T follicular helper cell (primary cell): ENCODE data around the gene TIGD1.

Source experiments
- DNase-seq: peaks from one replicate; pipeline ENCODE4 v3.0.0-alpha.2; 2020; ENCODE audit warnings: low read depth

Gene TIGD1

DNA sequence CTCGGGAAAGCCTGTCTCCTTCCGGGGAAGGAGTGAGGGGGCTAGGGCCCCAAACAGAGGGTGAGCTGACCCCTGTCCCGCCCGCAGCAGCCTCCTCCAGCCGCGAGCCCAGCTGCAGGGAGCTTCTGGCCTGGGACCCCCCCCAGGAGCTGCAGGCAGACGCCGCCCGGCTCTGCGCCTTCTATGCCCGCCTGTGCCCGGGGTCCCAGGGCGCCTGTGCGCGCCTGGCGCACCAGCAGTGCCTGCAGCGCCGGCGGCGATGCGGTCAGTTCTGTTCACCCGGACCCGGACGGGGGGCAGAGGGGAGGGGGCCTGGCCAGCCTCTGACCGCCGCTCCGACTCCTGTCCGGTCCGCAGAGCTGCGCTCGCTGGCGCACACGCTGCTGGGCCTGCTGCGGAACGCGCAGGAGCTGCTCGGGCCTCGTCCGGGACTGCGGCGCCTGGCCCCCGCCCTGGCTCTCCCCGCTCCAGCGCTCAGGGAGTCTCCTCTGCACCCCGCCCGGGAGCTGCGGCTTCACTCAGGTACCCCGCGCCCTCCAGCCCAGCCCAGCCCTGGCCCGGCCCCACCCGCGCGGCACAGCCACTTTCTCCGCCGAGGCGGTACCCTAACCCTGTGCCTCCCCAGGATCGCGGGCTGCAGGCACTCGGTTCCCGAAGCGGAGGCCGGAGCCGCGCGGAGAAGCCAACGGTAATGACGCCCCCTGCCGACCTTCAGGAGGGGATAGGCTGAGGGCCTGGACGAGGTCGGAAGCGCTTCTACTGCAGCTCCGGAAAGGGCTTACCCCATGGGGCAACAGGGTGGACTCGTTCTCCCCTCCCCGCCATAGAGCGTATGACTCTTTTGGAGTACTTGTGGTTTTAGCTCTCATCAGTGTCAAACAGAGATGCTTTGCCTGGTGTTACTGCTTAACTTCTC, 26.4 kb downstream of the TIGD1 start:
- DNase-seq: no peak

GRCh38 chr2:232523402-232523681, 27.0 kb downstream of the TIGD1 start:
- DNase-seq: no peak

DNA sequence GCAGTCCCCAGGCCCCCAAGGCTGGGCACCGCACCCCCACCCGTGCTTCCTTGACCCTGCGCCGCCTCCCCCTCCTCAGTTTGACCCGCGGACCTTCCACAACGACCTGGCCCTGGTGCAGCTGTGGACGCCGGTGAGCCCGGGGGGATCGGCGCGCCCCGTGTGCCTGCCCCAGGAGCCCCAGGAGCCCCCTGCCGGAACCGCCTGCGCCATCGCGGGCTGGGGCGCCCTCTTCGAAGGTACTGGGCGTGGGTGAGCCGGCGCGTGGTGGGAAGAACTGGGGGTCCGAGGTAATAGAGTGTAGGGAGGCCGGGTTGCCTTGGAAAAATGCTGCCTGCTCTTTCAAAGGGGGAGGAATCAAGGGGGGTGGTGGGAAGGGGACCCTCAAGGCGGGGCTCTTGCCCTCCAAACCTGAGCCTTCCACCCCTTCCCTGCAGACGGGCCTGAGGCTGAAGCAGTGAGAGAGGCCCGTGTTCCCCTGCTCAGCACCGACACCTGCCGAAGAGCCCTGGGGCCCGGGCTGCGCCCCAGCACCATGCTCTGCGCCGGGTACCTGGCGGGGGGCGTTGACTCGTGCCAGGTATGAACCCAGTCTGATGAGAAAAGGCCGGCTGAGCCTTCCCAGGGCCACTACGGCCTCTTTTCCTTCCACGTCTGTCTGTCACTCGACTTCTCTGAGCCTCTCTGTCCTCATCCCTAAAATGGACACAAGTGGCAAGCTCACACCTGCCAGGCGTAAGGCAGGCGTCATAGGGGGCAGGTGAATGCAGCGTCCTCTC, 27.5 kb downstream of the TIGD1 start:
- DNase-seq: no peak

DNA sequence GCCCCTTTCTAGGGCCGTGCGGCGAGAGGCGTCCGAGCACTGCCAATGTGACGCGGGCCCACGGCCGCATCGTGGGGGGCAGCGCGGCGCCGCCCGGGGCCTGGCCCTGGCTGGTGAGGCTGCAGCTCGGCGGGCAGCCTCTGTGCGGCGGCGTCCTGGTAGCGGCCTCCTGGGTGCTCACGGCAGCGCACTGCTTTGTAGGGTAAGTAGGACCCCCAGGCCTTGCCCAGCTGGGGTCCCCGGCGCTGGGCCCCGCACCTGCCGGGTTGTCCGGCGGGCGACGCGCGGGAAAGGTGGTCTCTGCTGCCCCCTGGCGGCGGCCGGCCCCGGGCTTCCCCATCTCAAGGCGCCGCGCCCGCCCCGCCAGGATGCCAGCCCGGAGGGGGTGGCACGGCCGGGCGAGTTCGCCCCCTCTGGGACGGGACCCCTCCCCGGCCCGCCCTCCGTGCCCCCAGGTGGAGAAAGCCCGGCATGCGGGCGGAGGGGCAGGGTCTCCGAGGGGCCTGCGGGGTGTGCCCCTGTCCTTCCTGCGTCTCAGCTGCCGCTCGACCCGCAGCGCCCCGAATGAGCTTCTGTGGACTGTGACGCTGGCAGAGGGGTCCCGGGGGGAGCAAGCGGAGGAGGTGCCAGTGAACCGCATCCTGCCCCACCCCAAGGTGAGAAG, 28.3 kb downstream of the TIGD1 start:
- peak; percentile 47 for DNase-seq

DNA sequence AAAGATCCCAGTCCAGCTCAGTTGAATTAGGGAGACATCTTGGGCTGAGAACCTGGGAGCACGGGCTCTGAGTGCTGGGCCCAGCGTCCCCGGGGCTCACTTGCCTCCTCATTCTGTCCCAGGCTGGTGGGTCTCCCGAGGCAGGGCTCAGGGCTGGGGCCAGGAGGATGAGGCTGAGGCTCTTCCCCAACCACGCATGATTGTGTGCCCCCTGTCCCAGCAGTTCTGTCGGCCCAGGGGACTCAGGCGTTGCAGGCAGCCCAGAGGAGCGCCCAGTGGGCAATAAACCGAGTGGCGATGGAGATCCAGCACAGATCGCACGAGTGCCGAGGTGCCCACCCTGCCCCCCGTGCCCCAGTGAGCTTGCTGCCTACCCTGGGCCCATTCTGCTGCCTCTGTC, 29.3 kb downstream of the TIGD1 start:
- no peak for DNase-seq

DNA sequence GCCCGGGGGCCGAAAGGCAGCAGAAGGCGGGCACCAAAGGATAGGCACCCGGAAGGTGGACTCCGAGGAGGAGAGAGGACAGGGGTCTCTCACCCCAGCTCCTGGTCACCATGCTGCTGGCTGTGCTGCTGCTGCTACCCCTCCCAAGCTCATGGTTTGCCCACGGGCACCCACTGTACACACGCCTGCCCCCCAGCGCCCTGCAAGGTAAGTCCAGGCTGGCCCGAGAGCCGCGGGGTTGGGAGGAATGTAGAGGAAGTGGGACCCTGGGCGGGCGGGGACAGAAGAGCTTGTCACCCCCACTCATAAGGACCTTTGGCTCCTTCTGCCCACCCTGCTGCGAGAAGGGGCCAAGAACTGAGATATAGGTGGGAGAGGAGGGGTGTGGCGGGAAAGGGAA, 29.9 kb downstream of the TIGD1 start:
- no peak for DNase-seq

DNA sequence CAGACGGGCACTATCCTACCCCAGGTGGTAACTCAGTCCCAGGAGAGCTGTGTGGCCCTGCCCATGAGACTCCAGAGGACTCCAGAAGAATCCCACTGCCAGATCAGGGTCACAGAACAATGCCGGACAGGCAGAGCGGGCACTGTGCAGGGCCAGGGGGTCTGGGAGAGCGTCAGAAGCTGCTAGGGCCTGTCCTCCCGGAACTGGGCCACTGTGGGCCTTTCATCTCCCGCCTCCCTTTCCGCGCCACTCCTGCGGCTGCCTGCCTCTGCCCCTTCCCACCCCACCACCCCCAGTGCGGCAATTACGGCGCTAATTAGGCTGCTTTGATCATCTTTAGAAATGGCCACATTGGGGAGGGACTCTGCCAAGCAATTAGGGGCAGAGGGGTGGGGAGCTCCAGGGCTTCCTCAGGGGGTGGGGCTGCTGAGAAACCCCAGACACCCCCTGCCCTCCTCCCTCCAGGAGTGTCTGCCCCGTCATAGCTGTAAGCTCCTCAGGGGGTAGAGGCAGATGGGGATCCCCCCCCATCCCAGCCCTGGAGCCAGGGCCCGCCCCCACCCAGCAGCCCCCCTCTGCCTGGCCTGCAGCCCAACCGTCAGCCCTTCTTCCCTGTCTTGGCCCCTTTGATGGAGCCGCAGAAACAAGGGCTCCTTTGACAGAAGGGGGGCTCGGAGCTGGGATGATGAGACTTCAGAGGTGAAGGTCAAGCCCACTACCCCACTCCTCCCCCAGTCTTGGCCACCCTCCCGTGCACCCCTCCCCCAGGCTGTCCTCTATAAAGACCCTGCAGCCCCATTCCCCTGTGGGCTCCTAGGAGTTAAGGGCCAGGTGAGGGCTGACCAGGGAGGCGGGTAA, 30.5 kb downstream of the TIGD1 start, which contains the start of gene PRSS56:
PRSS56 (plus strand) TSS at position 808 of the 858 bp plus-strand sequence. CDS start 211 bp downstream, outside the sequence.
- DNase-seq: no peak

GRCh38 chr2:232518844-232519243, 31.5 kb downstream of the TIGD1 start:
- no peak for DNase-seq

GRCh38 chr2:232516551-232516950, 33.8 kb downstream of the TIGD1 start:
- DNase-seq: no peak

DNA sequence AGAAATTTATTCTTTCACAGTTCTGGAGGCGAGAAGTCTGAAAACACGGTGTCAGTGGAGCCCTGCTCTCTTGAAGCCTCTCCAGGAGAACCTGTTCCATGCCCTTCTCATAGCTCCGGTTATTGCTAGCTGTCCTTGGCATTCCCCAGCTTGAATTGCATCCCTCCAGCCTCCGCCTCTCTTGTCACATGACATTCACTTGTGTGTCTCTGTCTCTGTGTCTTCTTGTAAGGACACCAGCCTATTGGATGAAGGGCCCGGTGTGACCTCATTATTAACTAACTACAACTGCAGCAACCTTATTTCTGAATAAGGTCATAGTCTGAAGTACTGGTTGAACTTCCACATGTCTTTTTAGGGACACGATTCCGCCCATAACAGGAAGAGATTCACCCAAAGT, 34.7 kb downstream of the TIGD1 start:
- no peak for DNase-seq

DNA sequence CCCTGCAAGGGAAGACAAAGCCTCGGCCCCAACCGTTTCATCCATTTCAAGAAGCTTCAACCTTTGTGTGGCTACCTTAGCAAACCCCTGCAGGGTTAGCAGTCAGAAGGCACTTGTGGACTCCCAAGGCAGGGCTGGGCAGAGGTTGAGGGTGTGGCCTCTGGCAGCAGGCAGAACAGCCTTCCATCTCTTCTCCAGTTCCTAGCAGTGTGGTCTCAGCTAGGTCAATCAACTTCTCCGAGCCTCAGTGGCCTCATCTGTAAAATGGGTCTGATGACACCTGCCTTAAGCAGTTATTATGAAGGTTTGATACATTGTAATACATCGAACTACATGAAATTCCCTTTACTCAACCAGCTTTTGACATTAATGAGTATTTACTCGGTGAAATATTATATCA, 37.0 kb downstream of the TIGD1 start:
- DNase-seq: no peak

- no peak for DNase-seq
Observed at GRCh38 chr2:232512602-232513001, 37.8 kb downstream of the TIGD1 start.

DNA sequence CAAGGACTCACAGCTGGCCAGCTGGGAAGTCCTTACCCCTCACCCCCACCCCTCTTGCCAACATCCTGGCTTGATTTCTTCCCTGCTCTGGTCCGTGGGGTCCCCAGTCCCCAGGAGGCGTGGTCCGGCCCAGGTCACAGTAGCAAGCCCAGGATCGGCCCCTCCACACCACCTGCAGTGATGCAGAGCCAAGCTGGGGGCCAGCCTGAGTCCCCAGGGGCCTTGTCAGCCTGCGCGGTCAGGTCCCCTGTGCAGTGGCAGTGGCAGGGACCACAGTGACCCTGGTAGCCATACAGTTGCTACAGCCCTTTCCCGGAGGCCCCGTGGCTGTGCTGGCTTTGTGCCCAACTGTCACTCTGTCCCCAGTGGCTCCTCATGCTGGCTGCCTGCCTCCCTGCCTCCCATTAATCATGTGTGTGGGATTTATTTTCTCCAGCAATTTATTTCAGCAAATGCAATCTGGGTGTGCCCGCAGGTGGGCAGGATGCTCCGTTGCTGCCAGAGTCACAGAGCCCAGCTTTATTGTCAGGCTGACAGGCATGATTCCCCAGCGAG, 38.9 kb downstream of the TIGD1 start:
- no peak for DNase-seq

DNA sequence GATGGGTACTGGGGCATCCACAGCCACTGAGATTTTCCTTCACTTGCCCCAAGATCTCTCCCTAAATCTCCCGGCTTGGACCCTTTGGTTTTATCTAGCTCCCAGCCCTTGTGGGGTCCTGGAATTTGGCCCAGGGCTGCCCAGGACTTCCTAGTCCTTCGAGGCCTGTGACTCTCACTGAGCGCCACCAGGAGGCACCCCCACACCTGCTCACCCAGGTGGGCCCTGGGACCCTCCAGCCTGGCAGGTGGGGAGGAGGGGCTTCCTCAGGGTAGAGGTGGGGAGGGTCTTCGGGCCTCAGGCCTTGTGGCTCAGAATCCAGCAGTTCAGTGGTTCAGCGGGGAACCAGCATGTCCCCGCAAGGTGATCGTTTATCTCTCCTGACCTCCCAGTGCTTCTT, 42.1 kb downstream of the TIGD1 start:
- no peak for DNase-seq

- DNase-seq: no peak
Observed at GRCh38 chr2:232506709-232507108, 43.6 kb downstream of the TIGD1 start.

- no peak for DNase-seq
Observed at GRCh38 chr2:232505856-232506255, 44.5 kb downstream of the TIGD1 start.

- DNase-seq: no peak
Observed at GRCh38 chr2:232504438-232504837, 45.9 kb downstream of the TIGD1 start.

DNA sequence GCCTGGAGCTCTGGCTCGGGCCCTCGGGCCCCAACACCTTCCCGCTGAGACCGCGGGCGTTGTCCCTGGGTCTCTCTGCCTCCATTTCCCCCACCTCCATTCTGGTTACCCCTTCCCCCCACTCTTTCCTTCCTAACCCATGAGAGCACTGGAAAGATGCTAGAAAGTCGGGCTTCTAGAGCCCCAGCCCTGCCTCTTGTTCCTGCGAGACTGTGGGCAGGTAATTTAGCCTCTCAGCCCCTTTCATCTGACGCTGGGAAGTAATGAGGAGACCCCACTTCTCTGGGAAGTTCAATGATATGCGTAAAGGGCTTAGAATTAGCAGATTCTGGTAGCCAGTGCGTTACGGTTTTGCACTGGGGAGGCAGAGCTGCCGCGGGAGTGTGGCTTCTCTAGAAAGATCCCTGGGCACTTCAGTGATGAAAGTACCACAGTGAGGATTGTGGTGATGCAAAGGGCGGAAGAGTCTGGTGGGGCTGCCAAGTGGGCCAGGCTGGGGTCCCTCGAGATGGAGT, 46.5 kb downstream of the TIGD1 start:
- no peak for DNase-seq

DNA sequence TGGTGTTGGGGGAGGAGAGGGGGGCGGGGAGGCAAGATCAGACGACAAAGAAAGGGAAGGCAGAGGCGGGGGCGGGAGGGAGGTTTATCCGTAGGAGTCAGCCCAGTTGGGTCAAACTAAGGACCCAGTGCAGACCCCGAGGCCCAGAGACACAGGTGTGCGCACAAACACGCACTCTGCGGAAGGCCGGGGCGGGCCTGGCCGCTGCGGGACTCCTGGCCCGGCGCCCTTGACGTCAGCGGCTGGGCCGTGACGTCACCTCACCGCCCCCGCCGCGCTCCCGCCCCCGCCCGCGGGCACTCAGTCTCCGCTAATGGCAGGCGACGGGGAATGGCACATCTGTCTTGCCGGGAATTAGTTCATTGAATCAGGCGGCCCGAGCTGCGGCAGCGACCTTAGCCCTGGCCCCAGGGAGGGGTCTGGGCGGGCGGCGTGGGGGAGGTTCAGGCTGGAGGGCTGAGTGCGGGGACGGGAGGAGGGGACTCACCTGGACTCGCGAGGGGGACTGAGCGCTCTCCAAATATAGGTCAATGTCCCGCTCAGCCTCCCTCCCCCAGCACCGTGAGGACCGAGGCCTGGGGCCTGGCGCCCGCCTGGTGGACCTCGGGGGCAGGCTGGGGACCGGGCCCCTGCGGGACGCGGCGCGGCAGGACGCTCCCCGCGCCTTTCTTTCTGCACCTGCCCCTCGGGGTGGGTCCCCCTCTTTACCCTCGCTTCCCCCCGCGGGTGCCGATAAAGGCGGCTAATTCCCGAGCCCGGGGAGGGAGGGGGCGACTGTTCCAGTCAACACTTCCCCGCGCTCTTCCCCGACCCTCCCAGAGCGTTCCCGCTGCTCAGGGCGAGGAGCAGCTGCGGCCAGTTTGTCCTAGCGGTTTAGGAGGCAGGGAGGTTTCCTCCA, 47.2 kb downstream of the TIGD1 start:
- DNase-seq: peak; percentile 45

GRCh38 chr2:232502511-232502910, 47.8 kb downstream of the TIGD1 start:
- DNase-seq: peak; percentile 30
